Cardiac muscle cell (in vitro differentiated cells and primary cell): ENCODE measurements around the gene ENO2. TPM values are rescaled to one million over a fixed set of nuclear protein-coding genes. Genes with fewer than 3 reads are reported as not detected.

Source experiments
- DNase-seq, 2 donors: peaks; one replicate each; pipeline versions ENCODE4 v3.0.0 to v3.0.0-alpha.2; 2010 to 2017; ENCODE audit warnings: low read depth in 1 of 2, low spot score in 1 of 2
- H3K27ac ChIP-seq: fragments of 200-600 bp; sonication (generic); 2 replicates; pipeline ENCODE4 v1.5.1; 2016
- H3K27me3 ChIP-seq: fragments of 200-600 bp; sonication (generic); 2 replicates; pipeline ENCODE4 v1.6.0; 2016; ENCODE audit warnings: control low read depth
- H3K36me3 ChIP-seq: fragments of 200-600 bp; sonication (generic); 2 replicates; pipeline ENCODE4 v1.5.1; 2016; ENCODE audit warnings: control low read depth
- H3K4me1 ChIP-seq: fragments of 200-600 bp; sonication (generic); 2 replicates; pipeline ENCODE4 v1.8.1; 2017; ENCODE audit warnings: low read depth, mild to moderate bottlenecking, mixed run types
- H3K4me3 ChIP-seq: fragments of 200-600 bp; sonication (generic); 2 replicates; pipeline ENCODE4 v1.5.1; 2016; ENCODE audit warnings: mild to moderate bottlenecking
- H3K9me3 ChIP-seq: fragments of 200-600 bp; sonication (generic); 2 replicates; pipeline ENCODE4 v1.5.1; 2017; ENCODE audit warnings: low read depth, mild to moderate bottlenecking, control low read depth
- polyA plus RNA-seq: library from polyadenylated mRNA; unstranded; fragments of >200 nt; fragmentation: Nextera tagmentation; extraction: Ambion mirVana; gene quantifications from 2 replicates; pipeline ENCODE4 v1.2.1, GENCODE V29; 2016
- total RNA-seq: library from RNA; depleted of rRNA; stranded (reverse); fragments of >200 nt; gene quantifications from 2 replicates; pipeline ENCODE4 v1.2.3, GENCODE V29; 2016
- TF ChIP-seq, protein P1 (sequence below): IDR thresholded peaks from 2 replicates; pipeline ENCODE4 v1.5.1; 2012; ENCODE audit warnings: low read depth, mild to moderate bottlenecking, low read length

The ENO2 gene
- total and polyA plus RNA-seq, 2 experiments from 2014 or later, result 87.7 to 133 TPM

DNA sequence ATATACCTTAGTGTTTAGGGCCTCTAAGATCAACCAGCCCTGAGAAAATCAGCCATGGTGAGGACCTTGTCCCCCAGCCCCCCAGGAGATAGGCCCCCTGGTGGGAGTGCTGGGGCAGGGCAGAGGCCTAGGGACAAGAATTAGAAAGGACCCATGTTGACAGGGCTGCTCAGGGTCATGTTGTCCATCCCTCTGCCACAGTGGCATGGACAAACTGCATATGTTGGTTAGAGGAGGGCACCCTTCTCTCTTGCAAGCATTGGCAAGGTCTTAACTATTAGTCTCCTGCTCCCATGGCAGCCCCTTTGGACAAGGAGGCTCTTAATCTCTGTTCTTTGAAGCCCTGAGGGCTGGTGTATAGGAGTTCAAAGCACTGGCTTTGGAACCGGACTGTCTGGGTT is 36.0 kb downstream of the ENO2 start:
- DNase-seq, result no peak
- Histone ChIP-seq H3K4me3 (no peak overlapping the region), H3K9me3 (no peaks in the 10 kb centered on the region), H3K4me1 (no peaks in the 10 kb centered on the region), H3K36me3 (no peaks in the 10 kb centered on the region), H3K27me3 (no peaks in the 10 kb centered on the region), H3K27ac (no peak overlapping the region)
- TF ChIP-seq, protein P1, sequence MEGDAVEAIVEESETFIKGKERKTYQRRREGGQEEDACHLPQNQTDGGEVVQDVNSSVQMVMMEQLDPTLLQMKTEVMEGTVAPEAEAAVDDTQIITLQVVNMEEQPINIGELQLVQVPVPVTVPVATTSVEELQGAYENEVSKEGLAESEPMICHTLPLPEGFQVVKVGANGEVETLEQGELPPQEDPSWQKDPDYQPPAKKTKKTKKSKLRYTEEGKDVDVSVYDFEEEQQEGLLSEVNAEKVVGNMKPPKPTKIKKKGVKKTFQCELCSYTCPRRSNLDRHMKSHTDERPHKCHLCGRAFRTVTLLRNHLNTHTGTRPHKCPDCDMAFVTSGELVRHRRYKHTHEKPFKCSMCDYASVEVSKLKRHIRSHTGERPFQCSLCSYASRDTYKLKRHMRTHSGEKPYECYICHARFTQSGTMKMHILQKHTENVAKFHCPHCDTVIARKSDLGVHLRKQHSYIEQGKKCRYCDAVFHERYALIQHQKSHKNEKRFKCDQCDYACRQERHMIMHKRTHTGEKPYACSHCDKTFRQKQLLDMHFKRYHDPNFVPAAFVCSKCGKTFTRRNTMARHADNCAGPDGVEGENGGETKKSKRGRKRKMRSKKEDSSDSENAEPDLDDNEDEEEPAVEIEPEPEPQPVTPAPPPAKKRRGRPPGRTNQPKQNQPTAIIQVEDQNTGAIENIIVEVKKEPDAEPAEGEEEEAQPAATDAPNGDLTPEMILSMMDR, result peak; percentile 23

- TF ChIP-seq, protein P1, result no peak
- no peaks in the 10 kb centered on the region for H3K36me3 ChIP-seq
- H3K27me3 ChIP-seq, result no peaks in the 10 kb centered on the region
- no peaks in the 10 kb centered on the region for H3K4me1 ChIP-seq
- DNase-seq, result no peak
- H3K9me3 ChIP-seq, result no peaks in the 10 kb centered on the region
- H3K4me3 ChIP-seq, result no peak within 1 kb of the TSS
- H3K27ac ChIP-seq, result no peak within 1 kb of the TSS
These were observed 36.6 kb downstream of the ENO2 start, which contains the start of gene PTPN6 for GRCh38 chr12:6950811-6951540. TSS of gene PTPN6 (plus strand) at chr12:6951356. CDS start at chr12:6951513, 157 bp downstream.

DNA sequence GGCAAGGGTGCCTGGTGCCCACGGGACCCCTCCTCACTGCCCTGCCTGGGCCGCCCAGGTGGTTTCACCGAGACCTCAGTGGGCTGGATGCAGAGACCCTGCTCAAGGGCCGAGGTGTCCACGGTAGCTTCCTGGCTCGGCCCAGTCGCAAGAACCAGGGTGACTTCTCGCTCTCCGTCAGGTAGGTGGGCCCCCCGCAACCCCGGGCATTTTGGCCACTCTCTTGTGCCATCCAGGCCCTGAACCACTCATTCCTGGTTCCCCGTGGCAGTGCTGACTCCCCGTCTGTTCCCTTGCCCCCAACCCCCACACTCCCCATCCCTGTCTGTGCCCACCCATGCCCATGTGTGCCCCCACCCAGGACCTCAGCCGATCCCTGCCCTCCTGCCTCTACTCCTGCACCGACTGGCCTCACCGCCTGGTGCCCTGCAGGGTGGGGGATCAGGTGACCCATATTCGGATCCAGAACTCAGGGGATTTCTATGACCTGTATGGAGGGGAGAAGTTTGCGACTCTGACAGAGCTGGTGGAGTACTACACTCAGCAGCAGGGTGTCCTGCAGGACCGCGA is 37.3 kb downstream of the ENO2 start:
- Histone ChIP-seq H3K9me3 (no peaks in the 10 kb centered on the region), H3K36me3 (no peaks in the 10 kb centered on the region), H3K27ac (no peak overlapping the region), H3K4me1 (no peaks in the 10 kb centered on the region), H3K27me3 (no peaks in the 10 kb centered on the region), H3K4me3 (no peak overlapping the region)
- TF ChIP-seq, protein P1, result no peak
- DNase-seq, result no peak

- Histone ChIP-seq H3K9me3 (no peaks in the 10 kb centered on the region), H3K36me3 (no peaks in the 10 kb centered on the region), H3K27ac (no peak overlapping the region), H3K4me1 (no peaks in the 10 kb centered on the region), H3K27me3 (no peaks in the 10 kb centered on the region), H3K4me3 (no peak overlapping the region)
- DNase-seq, result no peak
- TF ChIP-seq, protein P1, result no peak
These were observed 37.9 kb downstream of the ENO2 start for GRCh38 chr12:6952121-6952862.

DNA sequence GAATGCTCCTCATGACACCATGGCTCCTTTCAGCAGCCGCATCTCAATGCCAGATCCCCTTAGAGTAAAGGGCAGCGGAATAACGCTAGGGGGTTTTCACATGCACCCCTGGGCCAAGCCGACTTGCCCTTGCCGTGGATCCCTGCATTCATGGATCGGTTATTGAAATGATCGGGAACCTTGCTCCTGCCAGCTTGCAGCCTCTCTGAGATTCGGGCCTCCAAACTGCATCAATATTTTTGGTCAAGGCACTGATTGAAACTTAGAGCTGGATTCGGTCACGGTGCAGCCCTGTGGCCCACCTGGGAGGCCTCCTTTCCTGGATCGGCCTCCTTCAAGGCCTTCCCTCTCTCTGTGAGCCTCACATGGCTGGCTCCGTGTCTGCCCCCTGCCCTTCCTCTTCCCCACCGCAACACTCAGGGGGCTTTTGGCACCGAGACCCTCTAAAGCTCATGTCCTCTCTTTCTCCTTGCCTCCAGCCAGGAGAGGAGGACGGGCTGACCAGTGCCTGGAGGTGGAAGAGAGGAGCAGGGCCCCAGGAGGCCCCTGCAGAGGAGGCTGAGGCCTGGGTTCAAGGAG is 38.6 kb downstream of the ENO2 start:
- no peak for DNase-seq
- Histone ChIP-seq H3K4me3 (no peak overlapping the region), H3K36me3 (no peaks in the 10 kb centered on the region), H3K9me3 (no peaks in the 10 kb centered on the region), H3K4me1 (no peaks in the 10 kb centered on the region), H3K27ac (no peak overlapping the region), H3K27me3 (no peaks in the 10 kb centered on the region)
- TF ChIP-seq, protein P1, result no peak
